ENCODE measurements around the gene CD160.
"Not testable (repeated sequence)": the region's sequence is repeated elsewhere in the genome, so short reads cannot be mapped to it uniquely, and the experiment has no call there.

Gene CD160

GRCh38 chr1:145719230-145720079, at the start of gene CD160:
Gene CD160, plus strand, starts transcription at chr1:145719499. Its CDS starts 8,829 bp downstream, at chr1:145728328.
- Histone ChIP-seq H3K9me3 (ENCODE audit: control insufficient read depth, low read depth, low read length) (no peaks in the 10 kb centered on the region), H3K9ac (ENCODE audit: low read length) (no peak within 1 kb of the TSS), H3K27ac (ENCODE audit: low read length) (no peak within 1 kb of the TSS), H3K36me3 (ENCODE audit: control insufficient read depth, low read depth, low read length) (no peaks in the 10 kb centered on the region), H3K27me3 (ENCODE audit: control insufficient read depth, insufficient read depth, low read length) (peaks cover 16% of the 10 kb centered on the region), H3K4me1 (ENCODE audit: control insufficient read depth, low read depth, low read length) (peaks cover 8% of the 10 kb centered on the region), H3K4me3 (ENCODE audit: low read length) (no peak within 1 kb of the TSS)

GRCh38 chr1:145670995-145671745, 48.1 kb upstream of the CD160 start:
- H3K9ac ChIP-seq (ENCODE audit: low read length); H3K9me3 ChIP-seq (ENCODE audit: control insufficient read depth, low read depth, low read length); H3K27me3 ChIP-seq (ENCODE audit: control insufficient read depth, insufficient read depth, low read length); H3K4me3 ChIP-seq (ENCODE audit: low read length); H3K27ac ChIP-seq (ENCODE audit: low read length); H3K36me3 ChIP-seq (ENCODE audit: control insufficient read depth, low read depth, low read length); H3K4me1 ChIP-seq (ENCODE audit: control insufficient read depth, low read depth, low read length): not testable (repeated sequence)

- not testable (repeated sequence) for H3K4me3 ChIP-seq (ENCODE audit: low read length); H3K4me1 ChIP-seq (ENCODE audit: control insufficient read depth, low read depth, low read length); H3K9me3 ChIP-seq (ENCODE audit: control insufficient read depth, low read depth, low read length); H3K36me3 ChIP-seq (ENCODE audit: control insufficient read depth, low read depth, low read length); H3K27me3 ChIP-seq (ENCODE audit: control insufficient read depth, insufficient read depth, low read length); H3K9ac ChIP-seq (ENCODE audit: low read length); H3K27ac ChIP-seq (ENCODE audit: low read length)
Observed at GRCh38 chr1:145673217-145673616, 46.1 kb upstream of the CD160 start.

GRCh38 chr1:145684858-145685257, 34.4 kb upstream of the CD160 start:
- not testable (repeated sequence) for H3K9me3 ChIP-seq (ENCODE audit: control insufficient read depth, low read depth, low read length); H3K4me3 ChIP-seq (ENCODE audit: low read length); H3K4me1 ChIP-seq (ENCODE audit: control insufficient read depth, low read depth, low read length); H3K27me3 ChIP-seq (ENCODE audit: control insufficient read depth, insufficient read depth, low read length); H3K36me3 ChIP-seq (ENCODE audit: control insufficient read depth, low read depth, low read length); H3K9ac ChIP-seq (ENCODE audit: low read length); H3K27ac ChIP-seq (ENCODE audit: low read length)

GRCh38 chr1:145686078-145686477, 33.2 kb upstream of the CD160 start:
- H3K9ac ChIP-seq (ENCODE audit: low read length); H3K36me3 ChIP-seq (ENCODE audit: control insufficient read depth, low read depth, low read length); H3K27ac ChIP-seq (ENCODE audit: low read length); H3K4me3 ChIP-seq (ENCODE audit: low read length); H3K9me3 ChIP-seq (ENCODE audit: control insufficient read depth, low read depth, low read length); H3K4me1 ChIP-seq (ENCODE audit: control insufficient read depth, low read depth, low read length); H3K27me3 ChIP-seq (ENCODE audit: control insufficient read depth, insufficient read depth, low read length): not testable (repeated sequence)

GRCh38 chr1:145688328-145688727, 31.0 kb upstream of the CD160 start:
- Histone ChIP-seq H3K9me3 (ENCODE audit: control insufficient read depth, low read depth, low read length) (no peaks in the 10 kb centered on the region), H3K36me3 (ENCODE audit: control insufficient read depth, low read depth, low read length) (no peaks in the 10 kb centered on the region), H3K9ac (ENCODE audit: low read length) (no peak overlapping the region), H3K4me1 (ENCODE audit: control insufficient read depth, low read depth, low read length) (no peaks in the 10 kb centered on the region), H3K27ac (ENCODE audit: low read length) (no peak overlapping the region), H3K27me3 (ENCODE audit: control insufficient read depth, insufficient read depth, low read length) (no peaks in the 10 kb centered on the region), H3K4me3 (ENCODE audit: low read length) (no peak overlapping the region)

GRCh38 chr1:145688924-145689323, 30.4 kb upstream of the CD160 start:
- no peak overlapping the region for H3K27ac ChIP-seq (ENCODE audit: low read length)
- no peaks in the 10 kb centered on the region for H3K27me3 ChIP-seq (ENCODE audit: control insufficient read depth, insufficient read depth, low read length)
- H3K4me1 ChIP-seq (ENCODE audit: control insufficient read depth, low read depth, low read length), result no peaks in the 10 kb centered on the region
- H3K4me3 ChIP-seq (ENCODE audit: low read length), result no peak overlapping the region
- H3K9me3 ChIP-seq (ENCODE audit: control insufficient read depth, low read depth, low read length), result no peaks in the 10 kb centered on the region
- no peaks in the 10 kb centered on the region for H3K36me3 ChIP-seq (ENCODE audit: control insufficient read depth, low read depth, low read length)
- no peak overlapping the region for H3K9ac ChIP-seq (ENCODE audit: low read length)

- Histone ChIP-seq H3K36me3 (ENCODE audit: control insufficient read depth, low read depth, low read length) (no peaks in the 10 kb centered on the region), H3K9ac (ENCODE audit: low read length) (no peak overlapping the region), H3K9me3 (ENCODE audit: control insufficient read depth, low read depth, low read length) (no peaks in the 10 kb centered on the region), H3K4me3 (ENCODE audit: low read length) (no peak overlapping the region), H3K4me1 (ENCODE audit: control insufficient read depth, low read depth, low read length) (no peaks in the 10 kb centered on the region), H3K27me3 (ENCODE audit: control insufficient read depth, insufficient read depth, low read length) (no peaks in the 10 kb centered on the region), H3K27ac (ENCODE audit: low read length) (no peak overlapping the region)
Observed at GRCh38 chr1:145689922-145690321, 29.4 kb upstream of the CD160 start.

GRCh38 chr1:145690587-145691558, 28.4 kb upstream of the CD160 start:
- Histone ChIP-seq H3K27ac (ENCODE audit: low read length) (no peak overlapping the region), H3K4me1 (ENCODE audit: control insufficient read depth, low read depth, low read length) (no peaks in the 10 kb centered on the region), H3K4me3 (ENCODE audit: low read length) (no peak overlapping the region), H3K27me3 (ENCODE audit: control insufficient read depth, insufficient read depth, low read length) (no peaks in the 10 kb centered on the region), H3K9me3 (ENCODE audit: control insufficient read depth, low read depth, low read length) (no peaks in the 10 kb centered on the region), H3K36me3 (ENCODE audit: control insufficient read depth, low read depth, low read length) (no peaks in the 10 kb centered on the region), H3K9ac (ENCODE audit: low read length) (no peak overlapping the region)

- Histone ChIP-seq H3K4me3 (ENCODE audit: low read length) (no peak overlapping the region), H3K36me3 (ENCODE audit: control insufficient read depth, low read depth, low read length) (no peaks in the 10 kb centered on the region), H3K9me3 (ENCODE audit: control insufficient read depth, low read depth, low read length) (no peaks in the 10 kb centered on the region), H3K27ac (ENCODE audit: low read length) (no peak overlapping the region), H3K9ac (ENCODE audit: low read length) (no peak overlapping the region), H3K27me3 (ENCODE audit: control insufficient read depth, insufficient read depth, low read length) (no peaks in the 10 kb centered on the region), H3K4me1 (ENCODE audit: control insufficient read depth, low read depth, low read length) (no peaks in the 10 kb centered on the region)
Observed at GRCh38 chr1:145692785-145693443, 26.4 kb upstream of the CD160 start.

Measured in iPS-18a (cell line).